B cell (primary cell): Measurements from ENCODE around the gene ATG7. TPM values are rescaled to one million over a fixed set of nuclear protein-coding genes. Genes with fewer than 3 reads are reported as not detected.

ENCODE experiments used
- ATAC-seq: fragments of 200-7000 bp; cut with Tn5 transposase; one replicate; pipeline ENCODE4 v1.10.0; 2021; ENCODE audit warnings: low read depth, mild to moderate bottlenecking, moderate number of reproducible peaks, moderate library complexity
- CTCF ChIA-PET: fragments of 350-600 bp; sonication (Branson Sonifier 250); formaldehyde crosslinking; loops from one replicate; lab custom pipeline; 2021; ENCODE audit warnings: antibody characterized with exemption, inconsistent platforms; lab: Charles Lee
- POLR2A ChIA-PET: fragments of 350-600 bp; sonication (Branson Sonifier 250); formaldehyde crosslinking; loops from one replicate; lab custom pipeline; 2021; ENCODE audit warnings: antibody characterized with exemption; lab: Charles Lee
- DNase-seq: peaks from one replicate; pipeline ENCODE4 v3.0.0; 2013
- H2AFZ ChIP-seq: 2 replicates; pipeline ENCODE4 v1.6.1; 2012; ENCODE audit warnings: mild to moderate bottlenecking, low read depth, low read length; ENCODE audit not compliant: insufficient read depth, poor library complexity, severe bottlenecking
- H3K27ac ChIP-seq, 2 donors: 1 replicate in 1 of 2; 2 replicates in 1 of 2; pipeline ENCODE4 v1.5.1; 2012 to 2013; ENCODE audit warnings: low read length in 2 of 2, mild to moderate bottlenecking in 2 of 2, moderate library complexity in 1 of 2
- H3K27me3 ChIP-seq, 4 experiments: fragments of 200-600 bp in 1 of 4; sonication (generic) in 1 of 4; replicated peaks in 1 of 4; 1 replicate in 2 of 4; 2 replicates in 2 of 4; pipeline versions ENCODE4 v1.6.1 to v1.7.0; 2013 to 2016; ENCODE audit warnings: low read length in 3 of 4, mild to moderate bottlenecking in 2 of 4, mixed read lengths in 1 of 4, moderate library complexity in 1 of 4; ENCODE audit not compliant: insufficient read depth in 4 of 4, control insufficient read depth in 3 of 4; ENCODE audit errors: control extremely low read depth in 1 of 4
- H3K36me3 ChIP-seq, 2 experiments: replicated peaks in 1 of 2; 1 replicate in 1 of 2; 2 replicates in 1 of 2; pipeline versions ENCODE4 v1.6.1 to v1.7.1; 2013; ENCODE audit warnings: low read length in 1 of 2; ENCODE audit not compliant: insufficient read depth in 2 of 2, control insufficient read depth in 1 of 2; ENCODE audit errors: control extremely low read depth in 1 of 2, extremely low read depth in 1 of 2
- H3K4me1 ChIP-seq, 2 donors: fragments of 200-600 bp in 1 of 2; sonication (generic) in 1 of 2; 1 replicate in 1 of 2; 2 replicates in 1 of 2; pipeline versions ENCODE4 v1.5.1 to v1.6.1; 2013 to 2017; ENCODE audit warnings: low read length in 2 of 2; ENCODE audit not compliant: control insufficient read depth in 2 of 2, insufficient read depth in 2 of 2
- H3K4me2 ChIP-seq: replicated peaks from 2 replicates; pipeline ENCODE3; 2012; ENCODE audit warnings: mild to moderate bottlenecking, low read depth, low read length; ENCODE audit not compliant: poor library complexity, severe bottlenecking
- H3K4me3 ChIP-seq, 5 experiments: fragments of 200-600 bp in 1 of 5; sonication (generic) in 1 of 5; 1 replicate in 3 of 5; 2 replicates in 2 of 5; pipeline versions ENCODE4 v1.5.1 to v1.7.0; 2011 to 2016; ENCODE audit warnings: low read length in 4 of 5, mild to moderate bottlenecking in 4 of 5, low read depth in 2 of 5, control low read depth in 1 of 5, moderate library complexity in 1 of 5; ENCODE audit not compliant: insufficient read depth in 1 of 5; ENCODE audit errors: control extremely low read depth in 1 of 5, extremely low read depth in 1 of 5
- H3K79me2 ChIP-seq: fragments of 200-600 bp; sonication (generic); one replicate; pipeline ENCODE4 v1.6.0; 2016; ENCODE audit warnings: low read length; ENCODE audit not compliant: control insufficient read depth, insufficient read depth
- H3K9ac ChIP-seq: fragments of 200-600 bp; sonication (generic); 2 replicates; pipeline ENCODE4 v1.6.1; 2017; ENCODE audit warnings: mild to moderate bottlenecking, low read length, moderate library complexity
- H3K9me3 ChIP-seq, 3 donors: one replicate each; pipeline versions ENCODE4 v1.6.1 to v1.7.1; 2013; ENCODE audit warnings: low read length in 2 of 3; ENCODE audit not compliant: control insufficient read depth in 2 of 3, insufficient read depth in 1 of 3; ENCODE audit errors: control extremely low read depth in 1 of 3
- H4K20me1 ChIP-seq: 2 replicates; pipeline ENCODE4 v1.6.0; 2012; ENCODE audit warnings: mild to moderate bottlenecking, low read length; ENCODE audit not compliant: insufficient read depth, control insufficient read depth, poor library complexity, severe bottlenecking
- H3K27ac Mint-ChIP-seq: one replicate; pipeline ENCODE4 v1.8.0; 2021; ENCODE audit warnings: mixed read lengths
- H3K27me3 Mint-ChIP-seq: one replicate; pipeline ENCODE4 v1.8.0; 2021; ENCODE audit warnings: mixed read lengths
- H3K4me1 Mint-ChIP-seq: one replicate; pipeline ENCODE4 v1.8.0; 2021; ENCODE audit warnings: mixed read lengths
- H3K4me3 Mint-ChIP-seq: one replicate; pipeline ENCODE4 v1.8.0; 2021; ENCODE audit warnings: mixed read lengths
- H3K9me3 Mint-ChIP-seq: one replicate; pipeline ENCODE4 v1.8.0; 2022; ENCODE audit warnings: mixed read lengths; ENCODE audit not compliant: insufficient read depth
- CTCF ChIP-seq: fragments of 200-600 bp; IDR thresholded peaks from one replicate; pipeline ENCODE4 v1.8.0; 2022; ENCODE audit warnings: antibody characterized with exemption, mild to moderate bottlenecking
- EZH2 ChIP-seq: IDR thresholded peaks from 2 replicates; pipeline ENCODE4 v1.6.1; 2012; ENCODE audit warnings: borderline replicate concordance, low read depth, mild to moderate bottlenecking, moderate library complexity, low read length; ENCODE audit not compliant: insufficient read depth, poor library complexity, severe bottlenecking
- WGBS: methylation state at CpG from one replicate; pipeline ENCODE4 v1.1.5; 2013; ENCODE audit warnings: missing lambda C conversion rate; ENCODE audit not compliant: insufficient coverage; 5-methylcytosine and 5-hydroxymethylcytosine counted together
- intact Hi-C: fragments of 100-400 bp; cut with micrococcal nuclease; formaldehyde crosslinking; loops from one replicate; pipeline ENCODE4 v1.10.0; 2022
- polyA plus RNA-seq: library from polyadenylated mRNA; depleted of rRNA; stranded (reverse); fragments of >200 nt; gene quantifications from 2 replicates; pipeline ENCODE4 v1.2.3, GENCODE V29; 2012
- small RNA-seq: library from RNA; depleted of rRNA; stranded (forward); fragments of <200 nt; gene quantifications from one replicate; pipeline ENCODE3, GENCODE V24; 2012; ENCODE audit warnings: low replicate concordance, low read depth; ENCODE audit not compliant: insufficient read length
- total RNA-seq, 2 donors: library from RNA; stranded (reverse); fragments of 120-200 nt in 1 of 2; gene quantifications; 1 replicate in 1 of 2; 2 replicates in 1 of 2; pipeline versions ENCODE4 v1.2.3 to v1.2.4, GENCODE V29; 2013 to 2022

The ATG7 gene
- total and polyA plus RNA-seq, 2 donors (not counting 1 experiment from before 2014, with no cell fraction given) = 13.9 to 66.4 TPM

GRCh38 chr3:11606865-11607440, 334.8 kb downstream of the ATG7 start:
- H3K27ac Mint-ChIP-seq = peak overlapping the region; percentile 61

More at GRCh38 chr3:11606865-11607440, 334.8 kb downstream of the ATG7 start:
- no peak overlapping the region for H3K4me2 ChIP-seq
- TF ChIP-seq CTCF (no peak), EZH2 (no peak)
- H3K4me1 ChIP-seq = peaks cover 11 to 12% of the 10 kb centered on the region in 2 donors
- no peak overlapping the region for H3K4me3 ChIP-seq
- H3K27me3 Mint-ChIP-seq = no peaks in the 10 kb centered on the region
- H3K9ac ChIP-seq = no peak overlapping the region
- no peak overlapping the region for H3K4me3 Mint-ChIP-seq
- H3K79me2 ChIP-seq = peaks cover 41% of the 10 kb centered on the region
- intact Hi-C loops = no loop called here
- H3K36me3 ChIP-seq = no peaks in the 10 kb centered on the region
- ChIA-PET POLR2A (no interaction called here), CTCF (interaction anchor here (0.8 to 1.3 kb wide), 2 partner anchors 16 to 44 kb away, joined by 3 to 4 read pairs; no protein-coding TSS in a partner anchor)
- H3K27me3 ChIP-seq = no peaks in the 10 kb centered on the region
- peaks cover 27% of the 10 kb centered on the region for H4K20me1 ChIP-seq
- H3K27ac ChIP-seq = no peak overlapping the region
- DNase-seq = no peak
- WGBS = 93% methylated on average over 4 of the region's 6 CpGs
- H3K4me1 Mint-ChIP-seq = peaks cover 32% of the 10 kb centered on the region
- ATAC-seq = no peak
- H2AFZ ChIP-seq = no peak overlapping the region
- H3K9me3 Mint-ChIP-seq = no peaks in the 10 kb centered on the region
- no peaks in the 10 kb centered on the region for H3K9me3 ChIP-seq

Small RNAs within 50 kb of the gene (small RNA-seq; reads per million reads assigned to genes)
- gene AC022001.1 (not detected), gene AC026185.1 (not detected), gene AC083855.1 (not detected)

Other genes with a start within 250 kb of the ATG7 start
- gene HRH1, start 117.9 kb upstream of the ATG7 start, total RNA-seq = not detected in 2 replicates
- not detected in 2 replicates for gene HRH1, start 117.9 kb upstream of the ATG7 start, polyA plus RNA-seq